ENCODE measurements around the gene SBK2. TPM values are rescaled to one million over a fixed set of nuclear protein-coding genes. Genes with fewer than 3 reads are reported as not detected.

Gene SBK2
- total and polyA plus RNA-seq, 2 experiments from 2014 or later = 1.1 to 2.0 TPM

DNA sequence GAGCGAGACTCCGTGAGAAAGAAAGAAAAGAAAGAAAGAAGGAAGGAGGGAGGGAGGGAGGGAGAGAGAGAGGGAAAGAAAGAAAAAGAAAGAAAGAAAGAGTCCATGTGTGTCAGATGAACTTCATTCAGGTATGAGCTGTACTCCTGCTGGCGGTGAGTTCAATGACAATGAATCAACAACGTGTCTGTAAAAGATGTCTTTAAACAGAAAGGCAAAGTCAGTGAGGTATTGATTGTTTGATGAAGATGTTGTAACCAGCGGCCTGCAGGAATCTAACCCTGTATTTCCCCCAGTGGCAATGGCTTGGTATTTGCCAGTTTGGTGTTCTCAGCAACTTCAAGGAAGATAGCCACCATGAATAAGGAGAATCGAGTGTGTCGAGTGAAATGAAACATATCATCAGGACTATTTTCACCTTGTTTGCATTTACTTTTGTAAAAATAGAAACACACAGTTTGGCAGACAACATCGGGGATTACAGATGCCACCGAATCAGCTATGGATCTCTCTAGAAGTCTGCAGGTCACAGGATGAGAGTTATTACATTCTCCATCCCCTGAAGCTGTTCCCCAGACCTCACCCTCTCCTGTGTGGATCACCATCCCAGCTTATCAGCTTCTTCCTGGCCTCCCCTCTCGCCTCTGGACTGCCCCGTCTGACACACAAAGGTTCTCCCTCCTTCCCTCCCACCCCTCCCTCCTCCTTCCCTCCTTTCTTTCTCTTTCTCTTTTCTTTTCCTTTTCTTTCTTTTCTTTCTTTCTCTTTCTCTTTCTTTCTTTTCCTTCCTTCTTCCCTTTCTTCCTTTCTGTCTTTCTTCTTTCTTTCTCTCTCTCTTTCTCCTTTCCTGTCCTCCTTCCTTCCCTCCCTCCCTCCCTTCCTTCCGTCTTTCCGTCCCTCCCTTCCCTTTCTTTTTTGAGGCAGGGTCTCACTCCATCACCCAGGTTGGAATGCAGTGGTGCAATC is 16.6 kb upstream of the SBK2 start (continued):
- TF ChIP-seq, protein P1, sequence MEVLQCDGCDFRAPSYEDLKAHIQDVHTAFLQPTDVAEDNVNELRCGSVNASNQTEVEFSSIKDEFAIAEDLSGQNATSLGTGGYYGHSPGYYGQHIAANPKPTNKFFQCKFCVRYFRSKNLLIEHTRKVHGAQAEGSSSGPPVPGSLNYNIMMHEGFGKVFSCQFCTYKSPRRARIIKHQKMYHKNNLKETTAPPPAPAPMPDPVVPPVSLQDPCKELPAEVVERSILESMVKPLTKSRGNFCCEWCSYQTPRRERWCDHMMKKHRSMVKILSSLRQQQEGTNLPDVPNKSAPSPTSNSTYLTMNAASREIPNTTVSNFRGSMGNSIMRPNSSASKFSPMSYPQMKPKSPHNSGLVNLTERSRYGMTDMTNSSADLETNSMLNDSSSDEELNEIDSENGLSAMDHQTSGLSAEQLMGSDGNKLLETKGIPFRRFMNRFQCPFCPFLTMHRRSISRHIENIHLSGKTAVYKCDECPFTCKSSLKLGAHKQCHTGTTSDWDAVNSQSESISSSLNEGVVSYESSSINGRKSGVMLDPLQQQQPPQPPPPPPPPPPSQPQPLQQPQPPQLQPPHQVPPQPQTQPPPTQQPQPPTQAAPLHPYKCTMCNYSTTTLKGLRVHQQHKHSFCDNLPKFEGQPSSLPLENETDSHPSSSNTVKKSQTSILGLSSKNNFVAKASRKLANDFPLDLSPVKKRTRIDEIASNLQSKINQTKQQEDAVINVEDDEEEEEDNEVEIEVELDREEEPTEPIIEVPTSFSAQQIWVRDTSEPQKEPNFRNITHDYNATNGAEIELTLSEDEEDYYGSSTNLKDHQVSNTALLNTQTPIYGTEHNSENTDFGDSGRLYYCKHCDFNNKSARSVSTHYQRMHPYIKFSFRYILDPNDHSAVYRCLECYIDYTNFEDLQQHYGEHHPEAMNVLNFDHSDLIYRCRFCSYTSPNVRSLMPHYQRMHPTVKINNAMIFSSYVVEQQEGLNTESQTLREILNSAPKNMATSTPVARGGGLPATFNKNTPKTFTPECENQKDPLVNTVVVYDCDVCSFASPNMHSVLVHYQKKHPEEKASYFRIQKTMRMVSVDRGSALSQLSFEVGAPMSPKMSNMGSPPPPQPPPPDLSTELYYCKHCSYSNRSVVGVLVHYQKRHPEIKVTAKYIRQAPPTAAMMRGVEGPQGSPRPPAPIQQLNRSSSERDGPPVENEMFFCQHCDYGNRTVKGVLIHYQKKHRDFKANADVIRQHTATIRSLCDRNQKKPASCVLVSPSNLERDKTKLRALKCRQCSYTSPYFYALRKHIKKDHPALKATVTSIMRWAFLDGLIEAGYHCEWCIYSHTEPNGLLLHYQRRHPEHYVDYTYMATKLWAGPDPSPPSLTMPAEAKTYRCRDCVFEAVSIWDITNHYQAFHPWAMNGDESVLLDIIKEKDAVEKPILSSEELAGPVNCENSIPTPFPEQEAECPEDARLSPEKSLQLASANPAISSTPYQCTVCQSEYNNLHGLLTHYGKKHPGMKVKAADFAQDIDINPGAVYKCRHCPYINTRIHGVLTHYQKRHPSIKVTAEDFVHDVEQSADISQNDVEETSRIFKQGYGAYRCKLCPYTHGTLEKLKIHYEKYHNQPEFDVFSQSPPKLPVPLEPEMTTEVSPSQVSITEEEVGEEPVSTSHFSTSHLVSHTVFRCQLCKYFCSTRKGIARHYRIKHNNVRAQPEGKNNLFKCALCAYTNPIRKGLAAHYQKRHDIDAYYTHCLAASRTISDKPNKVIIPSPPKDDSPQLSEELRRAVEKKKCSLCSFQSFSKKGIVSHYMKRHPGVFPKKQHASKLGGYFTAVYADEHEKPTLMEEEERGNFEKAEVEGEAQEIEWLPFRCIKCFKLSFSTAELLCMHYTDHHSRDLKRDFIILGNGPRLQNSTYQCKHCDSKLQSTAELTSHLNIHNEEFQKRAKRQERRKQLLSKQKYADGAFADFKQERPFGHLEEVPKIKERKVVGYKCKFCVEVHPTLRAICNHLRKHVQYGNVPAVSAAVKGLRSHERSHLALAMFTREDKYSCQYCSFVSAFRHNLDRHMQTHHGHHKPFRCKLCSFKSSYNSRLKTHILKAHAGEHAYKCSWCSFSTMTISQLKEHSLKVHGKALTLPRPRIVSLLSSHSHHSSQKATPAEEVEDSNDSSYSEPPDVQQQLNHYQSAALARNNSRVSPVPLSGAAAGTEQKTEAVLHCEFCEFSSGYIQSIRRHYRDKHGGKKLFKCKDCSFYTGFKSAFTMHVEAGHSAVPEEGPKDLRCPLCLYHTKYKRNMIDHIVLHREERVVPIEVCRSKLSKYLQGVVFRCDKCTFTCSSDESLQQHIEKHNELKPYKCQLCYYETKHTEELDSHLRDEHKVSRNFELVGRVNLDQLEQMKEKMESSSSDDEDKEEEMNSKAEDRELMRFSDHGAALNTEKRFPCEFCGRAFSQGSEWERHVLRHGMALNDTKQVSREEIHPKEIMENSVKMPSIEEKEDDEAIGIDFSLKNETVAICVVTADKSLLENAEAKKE (CRISPR knock-in tag; IDR thresholded peaks at IDR 0.05) = no peak
- TF ChIP-seq POLR2AphosphoS5 (IDR thresholded peaks at IDR 0.05; ENCODE audit: low read depth) = no peak
- TF ChIP-seq STAT1 (IDR thresholded peaks at IDR 0.05; ENCODE audit: unreplicated experiment) = no peak
- TF ChIP-seq, protein P2, sequence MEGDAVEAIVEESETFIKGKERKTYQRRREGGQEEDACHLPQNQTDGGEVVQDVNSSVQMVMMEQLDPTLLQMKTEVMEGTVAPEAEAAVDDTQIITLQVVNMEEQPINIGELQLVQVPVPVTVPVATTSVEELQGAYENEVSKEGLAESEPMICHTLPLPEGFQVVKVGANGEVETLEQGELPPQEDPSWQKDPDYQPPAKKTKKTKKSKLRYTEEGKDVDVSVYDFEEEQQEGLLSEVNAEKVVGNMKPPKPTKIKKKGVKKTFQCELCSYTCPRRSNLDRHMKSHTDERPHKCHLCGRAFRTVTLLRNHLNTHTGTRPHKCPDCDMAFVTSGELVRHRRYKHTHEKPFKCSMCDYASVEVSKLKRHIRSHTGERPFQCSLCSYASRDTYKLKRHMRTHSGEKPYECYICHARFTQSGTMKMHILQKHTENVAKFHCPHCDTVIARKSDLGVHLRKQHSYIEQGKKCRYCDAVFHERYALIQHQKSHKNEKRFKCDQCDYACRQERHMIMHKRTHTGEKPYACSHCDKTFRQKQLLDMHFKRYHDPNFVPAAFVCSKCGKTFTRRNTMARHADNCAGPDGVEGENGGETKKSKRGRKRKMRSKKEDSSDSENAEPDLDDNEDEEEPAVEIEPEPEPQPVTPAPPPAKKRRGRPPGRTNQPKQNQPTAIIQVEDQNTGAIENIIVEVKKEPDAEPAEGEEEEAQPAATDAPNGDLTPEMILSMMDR (conservative IDR thresholded peaks at IDR 0.05; ENCODE audit: low read depth in 2 of 2) = no peak
- TF ChIP-seq, protein P3, sequence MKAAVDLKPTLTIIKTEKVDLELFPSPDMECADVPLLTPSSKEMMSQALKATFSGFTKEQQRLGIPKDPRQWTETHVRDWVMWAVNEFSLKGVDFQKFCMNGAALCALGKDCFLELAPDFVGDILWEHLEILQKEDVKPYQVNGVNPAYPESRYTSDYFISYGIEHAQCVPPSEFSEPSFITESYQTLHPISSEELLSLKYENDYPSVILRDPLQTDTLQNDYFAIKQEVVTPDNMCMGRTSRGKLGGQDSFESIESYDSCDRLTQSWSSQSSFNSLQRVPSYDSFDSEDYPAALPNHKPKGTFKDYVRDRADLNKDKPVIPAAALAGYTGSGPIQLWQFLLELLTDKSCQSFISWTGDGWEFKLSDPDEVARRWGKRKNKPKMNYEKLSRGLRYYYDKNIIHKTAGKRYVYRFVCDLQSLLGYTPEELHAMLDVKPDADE (IDR thresholded peaks at IDR 0.05) = no peak
